DMS 273 treated with DMSO at 0.1 percent for 48 hours (cell line): Measurements from ENCODE around the gene CCDC167.
"Not testable (repeated sequence)": the region's sequence is repeated elsewhere in the genome, so short reads cannot be mapped to it uniquely, and the experiment has no call there.

Experiments used
- DNase-seq: peaks from one replicate; lab custom pipeline; 2025; lab: John Stamatoyannopoulos, UW

Gene CCDC167

GRCh38 chr6:37511201-37511600, 11.5 kb upstream of the CCDC167 start:
- no peak for DNase-seq

- DNase-seq = no peak
These were observed 8.2 kb upstream of the CCDC167 start for GRCh38 chr6:37507690-37508421.

- DNase-seq = no peak
These were observed 7.4 kb upstream of the CCDC167 start for GRCh38 chr6:37507077-37507476.

- DNase-seq = no peak
These were observed 6.8 kb upstream of the CCDC167 start for GRCh38 chr6:37506479-37506878.

- no peak for DNase-seq
These were observed 4.3 kb upstream of the CCDC167 start for GRCh38 chr6:37504024-37504423.

- DNase-seq = peak; percentile 85
These were observed 3.7 kb upstream of the CCDC167 start for GRCh38 chr6:37503309-37503965.

GRCh38 chr6:37502703-37503291, 3.1 kb upstream of the CCDC167 start:
- DNase-seq = no peak

GRCh38 chr6:37501632-37502491, 2.2 kb upstream of the CCDC167 start:
- no peak for DNase-seq

GRCh38 chr6:37500904-37501303, 1.2 kb upstream of the CCDC167 start:
- not testable (repeated sequence) for DNase-seq

- DNase-seq = no peak
These were observed 558 bp upstream of the CCDC167 start for GRCh38 chr6:37500294-37500608.

GRCh38 chr6:37496951-37497885, 2.5 kb downstream of the CCDC167 start:
- no peak for DNase-seq

GRCh38 chr6:37495244-37495934, 4.3 kb downstream of the CCDC167 start:
- no peak for DNase-seq

GRCh38 chr6:37493661-37493995, 6.1 kb downstream of the CCDC167 start:
- DNase-seq = no peak

- no peak for DNase-seq
These were observed 6.6 kb downstream of the CCDC167 start for GRCh38 chr6:37492991-37493660.

- DNase-seq = no peak
These were observed 7.3 kb downstream of the CCDC167 start for GRCh38 chr6:37492236-37492972.

- DNase-seq = no peak
These were observed 7.9 kb downstream of the CCDC167 start for GRCh38 chr6:37491830-37492208.

GRCh38 chr6:37491171-37491829, 8.4 kb downstream of the CCDC167 start:
- no peak for DNase-seq

- DNase-seq = no peak
These were observed 9.0 kb downstream of the CCDC167 start for GRCh38 chr6:37490536-37491170.
